Measurements from ENCODE around the gene NTN1.
"Not testable (repeated sequence)": the region's sequence is repeated elsewhere in the genome, so short reads cannot be mapped to it uniquely, and the experiment has no call there.

Gene NTN1

DNA sequence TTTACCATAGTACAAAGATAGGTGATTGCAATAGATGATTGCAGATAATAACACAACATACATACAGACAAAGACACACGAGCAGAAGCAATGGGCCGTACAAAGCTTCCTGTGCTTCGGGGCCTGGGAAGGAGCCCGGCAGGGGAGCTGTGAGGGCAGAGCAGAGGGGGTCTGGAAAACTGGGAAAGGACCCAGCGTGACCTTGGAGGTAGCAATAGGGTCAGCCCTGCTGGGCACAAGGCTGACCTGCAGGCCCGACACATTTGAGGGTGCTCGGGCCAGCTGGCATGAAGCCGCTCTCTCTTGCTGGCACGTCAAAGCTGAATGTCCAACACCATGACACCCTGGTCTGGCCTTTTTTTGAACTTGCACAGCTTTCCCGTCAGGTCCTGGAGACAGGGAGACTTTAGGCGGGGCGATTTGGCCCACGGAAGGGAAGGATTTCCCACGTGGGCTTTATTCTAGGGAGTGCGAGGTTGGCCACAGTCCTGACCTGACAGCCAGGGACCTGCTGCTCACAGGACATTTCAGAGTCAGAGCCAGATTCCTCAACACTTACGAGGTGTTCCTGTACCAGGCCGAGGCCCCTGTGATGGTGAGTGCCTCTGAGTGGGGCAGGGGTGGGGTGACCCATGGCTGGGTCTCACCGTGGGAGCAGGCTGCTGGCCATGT lies 83.2 kb downstream of the NTN1 start:
- H3K4me3 ChIP-seq (ENCODE audit: low read depth, low read length): no peak overlapping the region
- TF ChIP-seq, protein P1, sequence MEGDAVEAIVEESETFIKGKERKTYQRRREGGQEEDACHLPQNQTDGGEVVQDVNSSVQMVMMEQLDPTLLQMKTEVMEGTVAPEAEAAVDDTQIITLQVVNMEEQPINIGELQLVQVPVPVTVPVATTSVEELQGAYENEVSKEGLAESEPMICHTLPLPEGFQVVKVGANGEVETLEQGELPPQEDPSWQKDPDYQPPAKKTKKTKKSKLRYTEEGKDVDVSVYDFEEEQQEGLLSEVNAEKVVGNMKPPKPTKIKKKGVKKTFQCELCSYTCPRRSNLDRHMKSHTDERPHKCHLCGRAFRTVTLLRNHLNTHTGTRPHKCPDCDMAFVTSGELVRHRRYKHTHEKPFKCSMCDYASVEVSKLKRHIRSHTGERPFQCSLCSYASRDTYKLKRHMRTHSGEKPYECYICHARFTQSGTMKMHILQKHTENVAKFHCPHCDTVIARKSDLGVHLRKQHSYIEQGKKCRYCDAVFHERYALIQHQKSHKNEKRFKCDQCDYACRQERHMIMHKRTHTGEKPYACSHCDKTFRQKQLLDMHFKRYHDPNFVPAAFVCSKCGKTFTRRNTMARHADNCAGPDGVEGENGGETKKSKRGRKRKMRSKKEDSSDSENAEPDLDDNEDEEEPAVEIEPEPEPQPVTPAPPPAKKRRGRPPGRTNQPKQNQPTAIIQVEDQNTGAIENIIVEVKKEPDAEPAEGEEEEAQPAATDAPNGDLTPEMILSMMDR (IDR thresholded peaks at IDR 0.05; ENCODE audit: borderline replicate concordance, insufficient read depth, low read depth, low read length): no peak

DNA sequence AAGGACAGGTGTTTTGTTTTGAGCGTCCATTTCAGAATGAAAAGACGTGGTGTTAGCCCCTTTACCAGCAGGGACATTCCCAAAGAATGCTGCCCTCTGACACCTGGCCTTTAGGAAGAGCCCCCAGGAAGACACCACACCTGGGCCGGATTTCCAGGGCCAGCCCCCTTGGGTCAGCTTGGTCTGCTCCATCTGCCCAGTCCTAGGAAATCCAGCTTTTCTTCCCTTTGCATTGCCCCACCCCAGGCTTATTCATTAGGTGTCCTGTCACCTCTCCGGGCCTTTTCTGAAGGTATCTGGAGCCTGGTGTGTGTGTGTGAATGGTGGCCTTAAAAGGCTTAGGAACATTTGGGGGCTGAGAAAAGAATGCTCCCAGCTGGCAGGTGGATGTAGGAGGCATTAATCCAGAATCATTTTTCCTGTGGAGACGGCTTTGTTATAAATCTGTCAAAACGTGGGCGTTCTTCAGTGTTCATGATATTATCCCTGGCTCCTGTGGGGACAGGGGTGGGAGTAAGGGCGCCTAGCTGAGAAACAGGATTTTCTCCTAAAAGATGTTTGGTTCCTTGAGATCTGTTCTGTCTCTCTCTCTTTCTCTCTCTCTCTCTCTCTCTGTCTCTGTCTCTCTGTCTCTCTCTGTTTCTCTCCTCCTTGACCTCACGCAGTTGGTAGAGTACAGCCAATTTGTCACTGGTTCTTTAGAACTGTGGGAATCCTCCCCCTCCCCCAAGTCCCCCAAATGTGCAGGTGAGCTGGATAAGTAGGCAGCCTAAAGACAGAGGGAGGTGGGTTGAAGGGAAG lies 84.0 kb downstream of the NTN1 start:
- no peak overlapping the region for H3K4me3 ChIP-seq (ENCODE audit: low read depth, low read length)
- TF ChIP-seq, protein P1 (IDR thresholded peaks at IDR 0.05; ENCODE audit: borderline replicate concordance, insufficient read depth, low read depth, low read length): no peak

DNA sequence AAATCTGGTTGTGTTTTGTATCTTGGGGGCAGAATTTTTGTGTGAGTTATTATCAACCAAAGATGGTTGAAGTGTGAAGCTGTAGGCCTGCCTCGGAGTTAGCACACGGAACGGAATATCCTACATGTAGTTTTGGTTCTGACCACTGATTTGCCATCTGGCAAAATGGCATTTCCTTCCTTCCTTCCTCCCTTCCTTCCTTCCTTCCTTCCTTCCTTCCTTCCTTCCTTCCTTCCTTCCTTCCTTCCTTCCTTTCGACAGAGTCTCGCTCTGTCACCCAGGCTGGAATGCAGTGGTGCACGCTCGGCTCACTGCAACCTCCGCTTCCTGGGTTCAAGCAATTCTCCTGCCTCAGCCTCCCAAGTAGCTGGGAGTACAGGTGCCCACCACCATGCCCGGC lies 85.0 kb downstream of the NTN1 start:
- H3K4me3 ChIP-seq (ENCODE audit: low read depth, low read length): not testable (repeated sequence)

DNA sequence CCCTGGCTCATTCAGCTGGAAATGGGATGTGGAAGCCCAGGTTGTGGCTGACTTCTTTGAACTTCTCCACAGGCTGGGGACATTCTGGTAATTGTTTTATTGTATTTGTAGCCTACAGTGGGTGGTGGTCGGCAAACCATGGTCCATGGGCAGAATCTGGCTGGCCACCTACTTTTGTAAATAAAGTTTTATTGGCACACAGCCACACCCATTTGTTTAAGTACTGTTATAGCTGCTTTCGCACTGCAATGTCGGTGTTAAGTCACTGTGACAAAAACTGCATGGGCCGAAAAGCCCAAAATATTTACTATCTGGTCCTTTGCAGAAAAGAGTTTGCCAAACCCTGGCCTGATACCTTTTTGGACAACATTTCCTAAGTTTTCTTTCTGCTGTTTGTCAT lies 86.2 kb downstream of the NTN1 start:
- no peak overlapping the region for H3K4me3 ChIP-seq (ENCODE audit: low read depth, low read length)
- TF ChIP-seq, protein P1 (IDR thresholded peaks at IDR 0.05; ENCODE audit: borderline replicate concordance, insufficient read depth, low read depth, low read length): no peak

DNA sequence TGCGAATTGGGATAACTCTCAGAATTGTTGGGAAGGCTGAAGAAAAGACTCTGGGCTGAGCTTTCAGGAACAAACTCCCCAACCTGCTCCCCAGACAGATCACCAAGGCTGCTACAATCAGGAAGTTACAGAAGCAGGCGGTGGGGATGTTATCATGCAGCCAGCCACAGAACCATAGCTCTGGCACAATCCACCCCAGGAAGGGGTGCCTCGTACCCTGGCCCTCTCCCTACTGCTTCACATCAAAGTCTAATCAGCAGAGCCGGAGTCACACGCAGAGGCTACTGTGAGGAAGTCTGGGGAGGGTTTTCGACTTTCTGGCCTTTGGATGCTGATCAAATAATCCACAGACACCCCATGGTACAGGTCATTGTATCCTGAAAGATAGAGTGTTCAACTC lies 86.8 kb downstream of the NTN1 start:
- H3K4me3 ChIP-seq (ENCODE audit: low read depth, low read length): no peak overlapping the region
- TF ChIP-seq, protein P1 (IDR thresholded peaks at IDR 0.05; ENCODE audit: borderline replicate concordance, insufficient read depth, low read depth, low read length): no peak

DNA sequence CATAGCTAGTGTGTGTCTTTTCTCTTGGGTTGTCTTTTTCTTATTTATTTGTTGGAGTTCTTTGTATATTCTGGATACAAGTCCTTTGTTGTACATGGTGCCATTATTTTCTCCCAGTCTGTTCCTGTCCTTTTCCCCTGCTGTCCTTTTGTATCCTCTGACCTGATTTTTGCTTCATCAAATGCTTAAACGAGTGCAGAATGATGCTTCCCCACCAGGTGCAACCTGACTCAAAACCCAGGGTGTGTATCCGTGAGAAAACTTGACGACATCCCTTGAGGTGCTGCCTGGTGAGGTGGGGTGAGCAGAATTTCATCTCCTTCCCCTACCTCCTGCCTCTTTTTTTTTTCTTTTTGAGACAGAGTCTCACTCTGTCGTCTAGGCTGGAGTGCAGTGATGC lies 88.6 kb downstream of the NTN1 start:
- no peak overlapping the region for H3K4me3 ChIP-seq (ENCODE audit: low read depth, low read length)
- TF ChIP-seq, protein P1 (IDR thresholded peaks at IDR 0.05; ENCODE audit: borderline replicate concordance, insufficient read depth, low read depth, low read length): no peak

DNA sequence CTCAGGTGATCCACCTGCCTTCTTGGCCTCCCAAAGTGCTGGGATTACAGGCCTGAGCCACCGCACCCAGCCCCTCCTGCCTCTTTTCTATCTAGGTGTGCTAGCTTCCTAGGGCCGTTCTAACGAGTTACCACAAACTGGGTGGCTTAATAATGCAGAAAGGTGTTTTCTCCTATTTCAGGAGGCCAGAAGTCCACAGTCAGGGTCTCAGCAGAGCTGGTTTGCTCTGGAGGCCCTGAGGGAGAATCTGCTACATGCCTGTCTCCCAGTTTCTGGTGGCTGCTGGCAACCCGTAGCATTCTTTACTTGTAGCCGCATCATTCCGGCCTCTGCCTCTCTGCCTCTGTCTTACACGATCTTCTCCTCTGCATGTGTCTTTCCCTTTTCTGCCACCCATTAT lies 89.2 kb downstream of the NTN1 start:
- TF ChIP-seq, protein P1 (IDR thresholded peaks at IDR 0.05; ENCODE audit: borderline replicate concordance, insufficient read depth, low read depth, low read length): no peak
- no peak overlapping the region for H3K4me3 ChIP-seq (ENCODE audit: low read depth, low read length)

All from GM12875 (cell line).